Spinal cord (tissue), 10 donors: ENCODE results near the gene TBX10. TPM values are rescaled to one million over a fixed set of nuclear protein-coding genes. Genes with fewer than 3 reads are reported as not detected.
"Not testable (repeated sequence)": the region's sequence is repeated elsewhere in the genome, so short reads cannot be mapped to it uniquely, and the experiment has no call there.

ENCODE experiments used
- DNase-seq, 6 donors: peaks; one replicate each; pipeline versions ENCODE4 v3.0.0 to v3.0.0-alpha.2; 2013 to 2015; ENCODE audit warnings: low spot score in 6 of 6, low read depth in 4 of 6
- H3K27ac ChIP-seq: one replicate; pipeline ENCODE4 v1.5.1; 2013; ENCODE audit warnings: low read depth, low read length, control low read depth
- H3K27me3 ChIP-seq: one replicate; pipeline ENCODE4 v1.6.1; 2013; ENCODE audit warnings: low read length; ENCODE audit not compliant: control insufficient read depth, insufficient read depth
- H3K36me3 ChIP-seq: one replicate; pipeline ENCODE4 v1.6.1; 2013; ENCODE audit warnings: low read length; ENCODE audit not compliant: control insufficient read depth, insufficient read depth
- H3K4me1 ChIP-seq: one replicate; pipeline ENCODE4 v1.6.1; 2013; ENCODE audit warnings: low read length; ENCODE audit not compliant: control insufficient read depth, insufficient read depth
- H3K4me3 ChIP-seq: one replicate; pipeline ENCODE4 v1.5.1; 2013; ENCODE audit warnings: low read depth, low read length, control low read depth
- H3K9me3 ChIP-seq: one replicate; pipeline ENCODE4 v1.6.1; 2013; ENCODE audit warnings: low read length; ENCODE audit not compliant: control insufficient read depth, insufficient read depth
- WGBS: methylation state at CpG from one replicate; pipeline ENCODE4 v1.1.5; 2013; ENCODE audit warnings: missing lambda C conversion rate; ENCODE audit not compliant: insufficient coverage; 5-methylcytosine and 5-hydroxymethylcytosine counted together
- polyA plus RNA-seq, 2 donors: library from polyadenylated mRNA; unstranded; fragments of 120-200 nt; gene quantifications; one replicate each; pipeline ENCODE4 v1.2.1, GENCODE V29; 2013; ENCODE audit not compliant: insufficient read length in 2 of 2
- total RNA-seq, 2 donors: library from RNA; depleted of rRNA in 1 of 2; stranded (reverse); fragments of 120-200 nt in 1 of 2; fragments of >200 nt in 1 of 2; gene quantifications; one replicate each; pipeline versions ENCODE4 v1.2.3 to v1.2.4, GENCODE V29; 2013 to 2014
- donor health status: healthy.

The TBX10 gene
- total and polyA plus RNA-seq, 4 donors: not detected

DNA sequence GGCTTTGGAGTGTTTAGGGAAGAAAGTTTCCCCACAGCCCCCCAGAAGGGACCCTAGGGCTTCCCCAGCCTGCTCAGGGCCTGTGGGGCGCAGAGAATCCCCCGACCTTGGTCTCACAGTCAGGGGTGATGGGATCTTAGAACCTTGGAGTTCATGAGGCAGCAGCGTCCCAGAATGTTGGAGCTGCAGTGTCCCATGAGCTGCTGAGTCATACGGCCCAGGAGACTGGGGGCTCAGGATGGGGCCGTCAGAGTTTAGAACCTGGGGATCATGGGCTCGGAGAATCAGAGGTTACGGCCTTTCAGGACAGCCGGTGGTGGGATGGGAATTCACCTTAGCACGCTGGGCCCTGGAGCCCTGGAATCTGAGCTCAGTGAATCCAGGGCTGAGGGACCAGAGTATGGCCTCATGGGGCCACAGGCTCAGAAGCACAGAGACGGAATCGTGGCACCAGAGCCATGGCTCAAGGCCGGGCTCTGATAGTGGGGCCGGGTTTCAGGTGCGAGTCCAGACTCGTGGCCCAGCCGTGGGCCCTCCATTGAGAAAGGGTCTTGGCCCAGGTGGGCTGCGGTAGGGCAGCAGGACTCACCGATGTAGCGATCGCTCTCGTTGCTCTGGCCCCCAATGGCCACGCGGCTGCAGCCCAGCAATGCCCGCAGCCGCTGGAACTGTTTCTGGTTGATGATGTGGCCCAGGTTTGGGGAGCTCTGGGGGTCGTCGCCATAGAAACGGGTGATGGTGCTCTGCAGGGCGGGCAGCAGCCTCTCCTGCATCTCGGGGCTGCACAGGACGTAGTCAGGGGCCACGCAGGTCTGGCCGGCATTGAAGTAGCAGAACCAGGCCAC, 25.4 kb upstream of the TBX10 start:
- H3K9me3 ChIP-seq: no peaks in the 10 kb centered on the region
- H3K27me3 ChIP-seq: no peaks in the 10 kb centered on the region
- H3K27ac ChIP-seq: no peak overlapping the region
- no peaks in the 10 kb centered on the region for H3K4me1 ChIP-seq
- H3K36me3 ChIP-seq: no peaks in the 10 kb centered on the region
- 89% methylated on average over 32 of the region's 33 CpGs for WGBS
- no peak for DNase-seq
- H3K4me3 ChIP-seq: no peak overlapping the region

DNA sequence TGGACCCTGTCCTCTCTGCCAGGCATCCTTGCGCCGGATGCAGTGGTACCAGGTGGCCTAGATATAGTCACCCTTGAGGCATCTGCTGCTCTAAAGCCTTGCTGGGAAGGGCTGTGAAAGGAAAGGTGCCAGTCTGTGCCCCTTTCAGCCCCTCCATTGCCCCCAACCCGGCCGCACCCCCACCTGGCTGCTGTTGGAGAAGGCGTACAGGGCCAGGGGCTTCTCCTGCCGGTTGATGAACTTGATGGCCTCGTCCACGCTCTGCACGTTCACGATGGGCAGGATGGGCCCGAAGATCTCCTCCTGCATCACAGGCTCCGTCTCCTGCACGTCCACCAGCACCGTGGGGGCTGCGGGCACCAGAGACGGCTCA, 24.6 kb upstream of the TBX10 start:
- 89% methylated on average over 13 of the region's 16 CpGs for WGBS
- Histone ChIP-seq H3K4me1 (no peaks in the 10 kb centered on the region), H3K4me3 (no peak overlapping the region), H3K27ac (no peak overlapping the region), H3K9me3 (no peaks in the 10 kb centered on the region), H3K27me3 (no peaks in the 10 kb centered on the region), H3K36me3 (no peaks in the 10 kb centered on the region)
- no peak for DNase-seq

DNA sequence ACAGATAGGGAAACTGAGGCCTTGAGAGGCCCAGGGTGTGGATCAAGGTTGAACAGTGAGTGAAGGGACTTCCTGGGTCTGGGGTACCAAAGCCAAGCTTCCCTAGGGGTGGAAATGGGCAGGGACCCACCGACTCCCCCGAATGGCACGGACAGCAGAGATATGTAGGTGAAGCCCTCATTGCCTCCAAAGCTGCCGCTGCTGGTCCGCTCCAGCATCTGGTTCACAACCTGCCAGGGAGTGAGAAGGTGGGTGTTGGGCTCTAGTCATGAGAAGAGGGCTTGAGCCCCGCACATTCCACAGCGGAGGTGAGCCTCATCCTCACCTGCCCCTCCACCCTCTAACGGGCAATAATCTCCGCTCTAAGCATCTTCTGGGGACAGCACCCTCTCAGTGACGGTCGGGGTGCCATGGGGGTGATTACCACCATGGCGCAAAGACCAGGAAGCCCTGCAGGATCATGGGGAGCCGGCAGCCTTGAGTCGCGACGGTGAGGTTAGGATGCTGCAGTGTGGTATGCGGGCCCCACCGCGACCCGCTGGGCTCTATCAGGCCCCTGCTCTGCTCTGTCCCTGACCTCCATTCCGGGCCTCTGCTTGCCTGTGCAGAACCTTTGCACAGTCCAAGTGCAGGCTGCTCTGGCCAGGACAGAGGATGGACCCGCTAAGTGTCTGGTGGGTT, 24.1 kb upstream of the TBX10 start:
- 92% methylated on average over 19 of the region's 22 CpGs for WGBS
- no peaks in the 10 kb centered on the region for H3K4me1 ChIP-seq
- DNase-seq: no peak
- H3K4me3 ChIP-seq: no peak overlapping the region
- no peaks in the 10 kb centered on the region for H3K9me3 ChIP-seq
- no peaks in the 10 kb centered on the region for H3K27me3 ChIP-seq
- H3K36me3 ChIP-seq: no peaks in the 10 kb centered on the region
- no peak overlapping the region for H3K27ac ChIP-seq

DNA sequence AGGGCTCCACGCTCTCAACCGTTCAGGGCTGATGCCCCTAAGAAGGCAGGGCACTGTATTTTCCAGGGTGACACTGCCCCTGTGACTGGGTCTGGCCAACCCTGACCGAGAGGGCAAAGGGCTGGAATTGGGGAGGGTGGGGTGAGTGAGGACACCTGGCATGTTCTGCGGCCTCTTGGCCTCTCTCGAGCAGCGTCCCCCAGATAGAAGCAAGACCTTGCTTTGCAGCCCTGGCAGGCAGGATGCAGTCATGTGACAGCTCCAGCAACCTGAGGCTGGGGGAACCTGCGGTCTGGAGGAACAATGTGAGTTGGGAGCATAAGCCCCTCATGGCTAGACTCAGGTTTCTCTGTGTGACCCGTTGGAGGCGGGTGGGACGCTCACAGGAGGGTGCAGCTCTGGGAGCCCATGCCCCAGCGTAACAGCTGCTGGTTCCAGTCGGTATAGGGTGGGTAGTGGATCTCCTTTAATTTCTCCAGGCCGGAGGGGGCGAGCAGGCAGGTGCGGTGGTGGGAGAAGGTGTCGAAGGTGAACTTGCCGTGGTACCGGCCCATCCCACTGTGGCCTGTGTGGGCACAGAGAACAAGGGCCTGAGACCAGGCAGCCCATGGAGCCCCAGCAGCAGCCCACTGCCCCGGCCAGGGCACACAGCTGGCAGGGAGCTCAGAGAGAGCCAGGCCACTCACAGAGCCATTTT, 23.4 kb upstream of the TBX10 start:
- H3K36me3 ChIP-seq: no peaks in the 10 kb centered on the region
- no peak for DNase-seq
- no peak overlapping the region for H3K4me3 ChIP-seq
- no peak overlapping the region for H3K27ac ChIP-seq
- 77% methylated on average over 19 of the region's 19 CpGs for WGBS
- no peaks in the 10 kb centered on the region for H3K27me3 ChIP-seq
- H3K4me1 ChIP-seq: no peaks in the 10 kb centered on the region
- H3K9me3 ChIP-seq: no peaks in the 10 kb centered on the region

DNA sequence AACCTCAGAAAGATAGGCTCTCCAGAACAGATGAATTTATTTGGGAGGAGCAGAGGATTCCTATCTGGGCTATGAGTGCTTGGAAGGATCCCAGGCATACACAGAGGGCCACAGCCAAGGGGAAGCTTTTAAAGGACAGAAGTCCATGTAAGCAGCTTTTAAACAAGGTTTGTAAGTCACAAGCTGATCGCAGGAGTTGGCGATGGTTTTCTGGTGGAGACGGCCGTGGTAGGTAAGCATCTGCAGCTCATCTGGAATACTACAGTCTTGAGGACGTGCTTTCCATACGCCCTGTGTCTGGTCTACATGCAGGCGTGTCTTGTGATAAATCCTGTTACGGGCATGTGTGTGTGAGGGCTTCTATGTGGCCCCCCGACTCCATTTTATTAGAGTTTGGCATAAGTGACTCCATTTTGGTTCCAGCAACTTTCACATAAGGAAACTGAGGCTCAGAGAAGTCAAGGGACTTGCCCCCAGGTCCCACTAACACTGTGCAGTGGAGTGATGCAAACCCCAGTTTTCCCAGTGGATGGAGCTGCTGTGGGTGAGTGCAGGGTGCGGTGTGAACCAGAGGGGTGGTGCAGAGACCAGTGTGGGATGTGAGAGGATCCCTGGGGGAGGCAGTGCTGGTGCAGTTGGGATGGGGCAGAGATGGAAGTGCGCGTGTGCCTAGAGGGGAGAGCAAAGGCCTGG, 22.7 kb upstream of the TBX10 start:
- Histone ChIP-seq H3K27ac (no peak overlapping the region), H3K4me1 (no peaks in the 10 kb centered on the region), H3K4me3 (no peak overlapping the region), H3K9me3 (no peaks in the 10 kb centered on the region), H3K27me3 (no peaks in the 10 kb centered on the region), H3K36me3 (no peaks in the 10 kb centered on the region)
- no peak for DNase-seq
- WGBS: 88% methylated on average over 12 of the region's 12 CpGs

DNA sequence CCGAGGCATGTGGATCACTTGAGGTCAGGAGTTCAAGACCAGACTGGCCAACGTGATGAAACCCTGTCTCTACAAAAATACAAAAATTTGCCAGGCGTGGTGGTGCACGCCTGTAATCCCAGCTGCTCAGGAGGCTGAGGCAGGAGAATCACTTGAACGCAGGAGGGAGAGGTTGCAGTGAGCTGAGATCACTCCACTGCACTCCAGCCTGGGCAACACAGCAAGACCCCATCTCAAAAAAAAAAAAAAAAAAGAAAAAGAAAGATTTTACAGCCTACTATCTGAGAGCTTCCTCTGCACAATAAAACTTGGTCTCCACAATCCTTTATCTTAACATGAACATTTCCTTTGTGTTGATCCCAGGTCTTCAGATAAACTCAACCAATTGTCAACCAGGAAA, 21.2 kb upstream of the TBX10 start:
- H3K36me3 ChIP-seq, H3K27ac ChIP-seq, H3K9me3 ChIP-seq, DNase-seq, H3K27me3 ChIP-seq, H3K4me3 ChIP-seq, H3K4me1 ChIP-seq: not testable (repeated sequence)
- WGBS: no CpG with 5 or more reads among the region's 5 CpGs

DNA sequence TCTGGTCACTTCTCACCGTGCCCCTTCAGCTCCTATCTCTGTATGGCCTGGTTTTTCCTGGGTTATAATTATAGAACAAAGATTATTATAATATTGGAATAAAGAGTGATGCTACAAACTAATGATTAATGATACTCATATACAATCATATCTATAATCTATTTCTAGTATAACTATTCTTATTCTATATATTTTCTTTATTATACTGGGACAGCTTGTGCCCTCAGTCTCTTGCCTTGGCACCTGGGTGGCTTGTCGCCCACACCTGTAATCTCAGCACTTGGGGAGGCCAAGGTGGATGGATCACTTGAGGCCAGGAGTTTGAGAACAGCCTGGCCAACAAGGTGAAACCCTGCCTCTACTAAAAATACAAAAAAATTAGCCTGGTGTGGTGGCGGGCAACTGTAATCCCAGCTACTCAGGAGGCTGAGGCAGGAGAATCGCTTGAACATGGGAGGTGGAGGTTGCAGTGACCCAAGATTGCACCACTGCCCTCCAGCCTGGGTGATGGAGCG, 20.1 kb upstream of the TBX10 start:
- DNase-seq, H3K4me3 ChIP-seq, H3K27ac ChIP-seq, H3K36me3 ChIP-seq, H3K9me3 ChIP-seq, H3K27me3 ChIP-seq, H3K4me1 ChIP-seq: not testable (repeated sequence)
- no CpG with 5 or more reads among the region's 5 CpGs for WGBS

DNA sequence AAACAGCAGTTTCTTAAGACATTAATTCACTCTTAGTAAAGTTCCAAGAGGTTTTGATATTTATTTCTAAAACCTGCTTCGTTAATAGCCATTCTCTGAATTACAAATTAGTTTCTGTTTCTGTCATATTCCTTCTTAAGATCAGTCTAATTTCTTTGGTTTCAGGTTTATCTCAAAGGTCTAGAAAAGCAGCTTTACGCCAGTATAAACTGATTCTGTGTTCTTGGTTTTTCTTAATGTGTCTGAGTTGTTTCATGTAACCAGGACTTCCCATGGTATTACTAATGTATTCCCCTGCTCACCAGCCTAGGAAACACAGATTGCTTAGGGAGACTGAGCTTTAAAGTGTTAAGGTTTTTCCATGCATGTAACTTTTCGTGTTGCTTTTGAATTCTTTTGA, 17.7 kb upstream of the TBX10 start:
- Histone ChIP-seq H3K9me3 (no peaks in the 10 kb centered on the region), H3K4me1 (no peaks in the 10 kb centered on the region), H3K27ac (no peak overlapping the region), H3K27me3 (no peaks in the 10 kb centered on the region), H3K4me3 (no peak overlapping the region), H3K36me3 (no peaks in the 10 kb centered on the region)
- no CpG with 5 or more reads among the region's 3 CpGs for WGBS
- no peak for DNase-seq

DNA sequence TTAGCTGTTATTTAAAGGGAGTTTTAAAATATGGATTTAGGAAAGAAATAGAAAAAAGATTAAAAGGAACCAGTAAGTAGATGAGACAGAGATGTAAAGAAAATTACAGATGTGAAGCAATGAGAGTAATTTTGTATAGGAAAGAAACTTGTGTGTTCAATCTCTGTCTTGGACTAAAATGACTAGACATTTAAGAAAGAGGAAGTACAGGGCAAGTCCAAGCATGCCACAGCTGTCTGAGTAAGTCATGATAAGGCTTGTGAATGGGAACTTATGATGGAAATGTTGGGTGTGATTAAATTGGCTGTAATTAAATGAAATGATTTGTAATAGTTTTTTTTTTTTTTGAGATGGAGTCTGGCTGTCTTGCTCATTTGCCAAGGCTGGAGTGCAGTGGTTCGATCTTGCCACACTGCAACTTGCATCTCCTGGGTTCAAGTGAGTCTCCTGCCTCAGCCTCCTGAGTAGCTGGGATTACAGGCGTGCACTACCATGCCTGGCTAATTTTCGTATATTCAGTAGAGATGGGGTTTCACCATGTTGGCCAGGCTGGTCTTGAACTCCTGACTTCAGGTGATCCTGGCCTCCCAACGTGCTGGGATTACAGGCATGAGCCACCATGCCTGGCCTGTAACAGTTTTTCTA, 16.8 kb upstream of the TBX10 start:
- H3K36me3 ChIP-seq: no peaks in the 10 kb centered on the region
- WGBS: 92% methylated on average over 3 of the region's 4 CpGs
- H3K4me3 ChIP-seq: no peak overlapping the region

More for the DNA sequence above, 16.8 kb upstream of the TBX10 start:
- H3K9me3 ChIP-seq: no peaks in the 10 kb centered on the region
- H3K27me3 ChIP-seq: no peaks in the 10 kb centered on the region
- H3K4me1 ChIP-seq: no peaks in the 10 kb centered on the region
- no peak for DNase-seq
- no peak overlapping the region for H3K27ac ChIP-seq
